ENCODE measurements around the gene SYNGAP1. TPM values are rescaled to one million over a fixed set of nuclear protein-coding genes. Genes with fewer than 3 reads are reported as not detected.
A peak's percentile ranks its signal among the peaks of the same experiment; 100 is the strongest.

Gene SYNGAP1
- total and polyA plus RNA-seq, 4 donors: 0.32 to 1.8 (median 1.1) TPM

GRCh38 chr6:33454009-33454946 is 34.4 kb downstream of the SYNGAP1 start, which contains the start of gene ZBTB9 (continued):
- TF ChIP-seq ZBTB33 (IDR thresholded peaks at IDR 0.05) (no peak), ATF3 (IDR thresholded peaks at IDR 0.05) (no peak), YY1 (IDR thresholded peaks at IDR 0.05) (peak; percentile 67)

- TF ChIP-seq TAF1 (conservative IDR thresholded peaks at IDR 0.05): no peak
- TF ChIP-seq FOXA2 (IDR thresholded peaks at IDR 0.05): no peak
- no peak for TF ChIP-seq HNF4G (IDR thresholded peaks at IDR 0.05)
- no peak for TF ChIP-seq ATF3 (IDR thresholded peaks at IDR 0.05)
- TF ChIP-seq ZBTB33 (IDR thresholded peaks at IDR 0.05): no peak
- no peak for TF ChIP-seq EGR1 (IDR thresholded peaks at IDR 0.05; ENCODE audit: low read depth in 2 of 2)
- TF ChIP-seq, protein P1, sequence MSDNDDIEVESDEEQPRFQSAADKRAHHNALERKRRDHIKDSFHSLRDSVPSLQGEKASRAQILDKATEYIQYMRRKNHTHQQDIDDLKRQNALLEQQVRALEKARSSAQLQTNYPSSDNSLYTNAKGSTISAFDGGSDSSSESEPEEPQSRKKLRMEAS (IDR thresholded peaks at IDR 0.05): no peak
- TF ChIP-seq GABPA (IDR thresholded peaks at IDR 0.05 in 1 of 2, conservative IDR thresholded peaks at IDR 0.05 in 1 of 2): no peak
- no peak for TF ChIP-seq FOXA1 (IDR thresholded peaks at IDR 0.05)
- TF ChIP-seq, protein P2, sequence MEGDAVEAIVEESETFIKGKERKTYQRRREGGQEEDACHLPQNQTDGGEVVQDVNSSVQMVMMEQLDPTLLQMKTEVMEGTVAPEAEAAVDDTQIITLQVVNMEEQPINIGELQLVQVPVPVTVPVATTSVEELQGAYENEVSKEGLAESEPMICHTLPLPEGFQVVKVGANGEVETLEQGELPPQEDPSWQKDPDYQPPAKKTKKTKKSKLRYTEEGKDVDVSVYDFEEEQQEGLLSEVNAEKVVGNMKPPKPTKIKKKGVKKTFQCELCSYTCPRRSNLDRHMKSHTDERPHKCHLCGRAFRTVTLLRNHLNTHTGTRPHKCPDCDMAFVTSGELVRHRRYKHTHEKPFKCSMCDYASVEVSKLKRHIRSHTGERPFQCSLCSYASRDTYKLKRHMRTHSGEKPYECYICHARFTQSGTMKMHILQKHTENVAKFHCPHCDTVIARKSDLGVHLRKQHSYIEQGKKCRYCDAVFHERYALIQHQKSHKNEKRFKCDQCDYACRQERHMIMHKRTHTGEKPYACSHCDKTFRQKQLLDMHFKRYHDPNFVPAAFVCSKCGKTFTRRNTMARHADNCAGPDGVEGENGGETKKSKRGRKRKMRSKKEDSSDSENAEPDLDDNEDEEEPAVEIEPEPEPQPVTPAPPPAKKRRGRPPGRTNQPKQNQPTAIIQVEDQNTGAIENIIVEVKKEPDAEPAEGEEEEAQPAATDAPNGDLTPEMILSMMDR (IDR thresholded peaks at IDR 0.05; ENCODE audit: low read depth, low read length, missing input control): no peak
- no peak for TF ChIP-seq JUND (IDR thresholded peaks at IDR 0.05)
- TF ChIP-seq YY1 (IDR thresholded peaks at IDR 0.05): no peak
- TF ChIP-seq, protein P3, sequence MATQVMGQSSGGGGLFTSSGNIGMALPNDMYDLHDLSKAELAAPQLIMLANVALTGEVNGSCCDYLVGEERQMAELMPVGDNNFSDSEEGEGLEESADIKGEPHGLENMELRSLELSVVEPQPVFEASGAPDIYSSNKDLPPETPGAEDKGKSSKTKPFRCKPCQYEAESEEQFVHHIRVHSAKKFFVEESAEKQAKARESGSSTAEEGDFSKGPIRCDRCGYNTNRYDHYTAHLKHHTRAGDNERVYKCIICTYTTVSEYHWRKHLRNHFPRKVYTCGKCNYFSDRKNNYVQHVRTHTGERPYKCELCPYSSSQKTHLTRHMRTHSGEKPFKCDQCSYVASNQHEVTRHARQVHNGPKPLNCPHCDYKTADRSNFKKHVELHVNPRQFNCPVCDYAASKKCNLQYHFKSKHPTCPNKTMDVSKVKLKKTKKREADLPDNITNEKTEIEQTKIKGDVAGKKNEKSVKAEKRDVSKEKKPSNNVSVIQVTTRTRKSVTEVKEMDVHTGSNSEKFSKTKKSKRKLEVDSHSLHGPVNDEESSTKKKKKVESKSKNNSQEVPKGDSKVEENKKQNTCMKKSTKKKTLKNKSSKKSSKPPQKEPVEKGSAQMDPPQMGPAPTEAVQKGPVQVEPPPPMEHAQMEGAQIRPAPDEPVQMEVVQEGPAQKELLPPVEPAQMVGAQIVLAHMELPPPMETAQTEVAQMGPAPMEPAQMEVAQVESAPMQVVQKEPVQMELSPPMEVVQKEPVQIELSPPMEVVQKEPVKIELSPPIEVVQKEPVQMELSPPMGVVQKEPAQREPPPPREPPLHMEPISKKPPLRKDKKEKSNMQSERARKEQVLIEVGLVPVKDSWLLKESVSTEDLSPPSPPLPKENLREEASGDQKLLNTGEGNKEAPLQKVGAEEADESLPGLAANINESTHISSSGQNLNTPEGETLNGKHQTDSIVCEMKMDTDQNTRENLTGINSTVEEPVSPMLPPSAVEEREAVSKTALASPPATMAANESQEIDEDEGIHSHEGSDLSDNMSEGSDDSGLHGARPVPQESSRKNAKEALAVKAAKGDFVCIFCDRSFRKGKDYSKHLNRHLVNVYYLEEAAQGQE (IDR thresholded peaks at IDR 0.05): no peak
- TF ChIP-seq RXRA (IDR thresholded peaks at IDR 0.05): no peak
- TF ChIP-seq SP1 (IDR thresholded peaks at IDR 0.05): no peak
- TF ChIP-seq NR2F2 (IDR thresholded peaks at IDR 0.05): no peak
- no peak for TF ChIP-seq HNF4A (conservative IDR thresholded peaks at IDR 0.05)
- peaks cover 4 to 12% (median 8%) of the 10 kb centered on the region in 4 donors for H3K4me1 ChIP-seq (ENCODE audit: control insufficient read depth in 4 of 4, insufficient read depth in 4 of 4, low read length in 3 of 4)
- H3K36me3 ChIP-seq (ENCODE audit: control insufficient read depth in 4 of 4, insufficient read depth in 3 of 4, low read depth in 1 of 4, low read length in 3 of 4): peaks cover 0 to 4% (median 1%) of the 10 kb centered on the region in 4 donors
- H3K27me3 ChIP-seq (ENCODE audit: control insufficient read depth in 4 of 4, insufficient read depth in 4 of 4, low read length in 3 of 4): no peaks in the 10 kb centered on the region
- no peaks in the 10 kb centered on the region for H3K9me3 ChIP-seq (ENCODE audit: control insufficient read depth in 4 of 4, low read length in 3 of 4)
- WGBS: 52% methylated on average over 16 of the region's 16 CpGs
- peak overlapping the region; percentile 50 to 60 for H3K9ac ChIP-seq (ENCODE audit: low read depth in 1 of 2, low read length in 2 of 2)
- no peak for DNase-seq (ENCODE audit: low spot score)
- H3K4me3 ChIP-seq (ENCODE audit: low read depth in 1 of 3, low read length in 3 of 3): peak overlapping the region; percentile 71 to 84 (median 80)
- no peak overlapping the region for H3K27ac ChIP-seq (ENCODE audit: low read depth in 1 of 2, low read length in 2 of 2)
These were observed 35.2 kb downstream of the SYNGAP1 start for GRCh38 chr6:33455051-33455450.

Data from liver (tissue), 9 donors.